CD4-positive, alpha-beta T cell treated with Interleukin-2 at 100 ng/mL for 4 hours (primary cell): Measurements from ENCODE around the gene CATSPERE.
"Not testable (repeated sequence)": the region's sequence is repeated elsewhere in the genome, so short reads cannot be mapped to it uniquely, and the experiment has no call there.

Experiments
- DNase-seq: peaks from one replicate; pipeline ENCODE4 v3.0.0-alpha.2; 2020; ENCODE audit warnings: low spot score

CATSPERE gene

DNA sequence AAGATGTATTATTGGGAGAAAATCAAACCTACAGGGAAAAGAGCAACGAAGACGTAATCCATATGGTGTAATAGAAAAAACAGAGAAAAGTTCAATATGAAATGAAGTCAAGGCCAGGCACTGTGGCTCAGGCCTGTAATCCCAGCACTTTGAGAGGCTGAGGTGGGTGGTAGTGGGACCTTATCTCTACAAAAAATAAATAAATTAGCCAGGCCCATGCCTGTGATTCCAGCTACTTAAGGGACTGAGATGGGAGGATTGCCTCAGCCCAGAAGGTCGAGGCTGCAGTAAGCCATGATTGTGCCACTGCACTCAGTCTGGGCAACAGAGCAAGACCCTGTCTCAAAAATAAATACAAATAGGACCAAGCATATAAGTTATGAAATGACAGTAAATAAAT, 203.3 kb downstream of the CATSPERE start:
- DNase-seq, result no peak

DNA sequence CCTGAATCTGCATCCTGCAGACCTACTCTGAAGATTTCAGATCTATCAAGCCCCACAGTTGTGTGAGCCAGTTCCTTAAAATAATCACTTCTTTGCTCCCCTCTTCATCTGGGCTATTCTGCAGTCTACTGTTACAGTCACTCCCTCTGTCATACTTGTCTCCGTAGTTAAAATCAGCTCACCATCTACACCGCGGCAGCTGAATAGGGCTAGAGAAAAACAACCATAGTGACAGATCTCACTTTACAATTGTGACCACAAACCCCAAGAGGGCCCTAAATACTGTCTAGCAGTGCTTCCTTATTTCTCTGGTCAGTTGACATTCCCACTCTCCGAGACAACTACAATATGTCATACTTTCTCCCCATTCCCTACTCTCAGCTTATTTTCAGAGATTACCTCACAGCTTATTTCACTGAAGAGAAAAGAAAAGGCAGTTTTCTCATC, 204.7 kb downstream of the CATSPERE start:
- no peak for DNase-seq

DNA sequence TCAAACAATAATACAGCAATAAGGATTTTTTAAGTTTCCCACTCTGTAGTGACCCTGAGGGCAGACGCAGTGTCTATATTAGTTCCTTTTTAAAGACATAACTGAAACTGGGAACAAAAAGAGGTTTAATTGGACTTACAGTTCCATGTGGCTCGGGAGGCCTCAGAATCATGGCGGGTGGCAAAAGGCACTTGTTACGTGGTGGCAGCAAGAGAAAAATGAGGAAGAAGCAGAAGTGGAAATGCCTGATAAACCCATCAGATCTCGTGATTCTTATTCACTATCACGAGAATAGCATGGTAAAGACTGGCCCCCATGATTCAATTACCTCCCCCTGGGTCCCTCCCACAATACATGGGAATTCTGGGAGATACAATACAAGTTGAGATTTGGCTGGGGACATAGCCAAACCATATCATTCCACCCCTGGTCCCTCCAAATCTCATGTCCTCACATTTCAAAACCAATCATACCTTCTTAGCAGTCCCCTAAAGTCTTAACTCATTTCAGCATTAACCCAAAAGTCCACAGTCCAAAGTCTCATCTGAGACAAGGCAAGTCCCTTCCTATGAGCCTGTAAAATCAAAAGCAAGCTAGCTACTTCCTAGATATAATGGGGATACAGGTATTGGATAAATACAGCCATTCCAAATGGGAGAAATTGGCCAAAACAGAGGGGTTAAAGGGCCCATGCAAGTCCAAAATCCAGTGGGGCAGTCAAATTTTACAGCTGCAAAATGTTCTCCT, 205.8 kb downstream of the CATSPERE start:
- not testable (repeated sequence) for DNase-seq

DNA sequence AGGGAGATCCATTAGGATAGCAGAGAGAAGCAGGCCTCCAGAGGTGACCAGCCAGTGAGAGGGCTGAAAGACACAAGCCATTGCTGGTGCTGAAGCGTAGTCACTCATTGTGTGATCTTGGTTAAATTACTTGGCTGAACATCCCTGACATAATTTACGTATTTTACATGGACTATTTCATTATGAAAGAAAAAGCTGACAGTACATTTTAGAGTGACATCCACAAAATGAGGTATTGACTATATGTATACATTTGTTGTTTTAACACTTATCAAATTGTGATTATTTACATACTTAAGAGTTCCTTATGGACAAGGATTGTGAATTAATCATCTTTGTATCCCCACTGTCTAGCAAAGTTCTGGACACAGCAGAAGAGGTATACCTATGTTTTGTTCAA, 206.7 kb downstream of the CATSPERE start:
- no peak for DNase-seq

DNA sequence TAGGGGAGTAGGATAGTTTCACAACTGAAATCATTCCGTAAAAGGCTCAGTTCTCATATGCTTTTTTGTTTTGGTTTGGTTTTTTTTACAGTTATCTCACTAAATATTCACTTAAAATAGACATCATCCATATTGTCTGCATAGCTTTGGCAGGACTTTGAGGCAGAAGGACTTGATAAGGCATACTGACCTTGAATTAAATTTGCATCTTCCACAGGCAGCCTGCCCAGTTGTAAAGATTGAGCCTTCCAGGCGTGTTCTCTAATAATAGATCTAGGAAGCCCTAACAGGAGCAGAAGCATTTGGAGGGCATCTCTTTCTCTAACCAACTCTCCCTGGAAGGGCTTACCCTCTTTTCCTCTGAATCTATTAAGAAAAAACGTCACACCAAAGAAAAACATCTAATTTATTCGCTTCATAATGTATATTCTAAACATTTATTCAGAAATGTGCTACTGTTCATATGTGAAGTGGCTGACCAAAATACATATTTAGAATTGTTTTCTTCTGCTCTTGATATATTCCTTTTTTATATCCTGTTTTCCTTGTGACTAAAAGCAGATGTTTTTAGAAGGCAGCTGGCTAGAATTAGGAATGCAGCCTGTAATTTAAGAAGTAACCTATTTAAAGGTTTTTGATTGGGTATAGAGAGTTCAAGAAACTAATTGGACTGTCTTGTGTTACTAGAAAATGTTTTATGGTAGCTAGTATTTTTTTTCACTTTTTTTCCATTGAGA, 212.0 kb downstream of the CATSPERE start:
- no peak for DNase-seq

DNA sequence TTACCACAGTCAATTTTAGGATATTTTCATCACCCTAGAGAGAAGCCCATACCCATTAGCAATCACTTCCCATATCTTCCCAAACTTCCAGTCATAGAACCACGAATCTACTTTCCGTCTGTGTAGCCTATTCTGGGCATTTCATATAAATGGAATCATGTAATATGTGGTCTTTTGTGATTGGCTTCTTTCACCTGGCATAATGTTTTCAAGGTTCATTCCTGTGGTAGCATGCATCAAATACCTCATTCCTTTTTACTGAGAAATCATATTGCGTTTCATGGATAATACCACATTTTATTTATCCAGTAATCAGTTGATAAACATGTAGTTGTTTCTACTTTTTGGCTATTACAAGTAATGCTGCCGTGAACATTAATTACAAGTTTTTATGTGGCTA, 213.4 kb downstream of the CATSPERE start:
- DNase-seq, result no peak

DNA sequence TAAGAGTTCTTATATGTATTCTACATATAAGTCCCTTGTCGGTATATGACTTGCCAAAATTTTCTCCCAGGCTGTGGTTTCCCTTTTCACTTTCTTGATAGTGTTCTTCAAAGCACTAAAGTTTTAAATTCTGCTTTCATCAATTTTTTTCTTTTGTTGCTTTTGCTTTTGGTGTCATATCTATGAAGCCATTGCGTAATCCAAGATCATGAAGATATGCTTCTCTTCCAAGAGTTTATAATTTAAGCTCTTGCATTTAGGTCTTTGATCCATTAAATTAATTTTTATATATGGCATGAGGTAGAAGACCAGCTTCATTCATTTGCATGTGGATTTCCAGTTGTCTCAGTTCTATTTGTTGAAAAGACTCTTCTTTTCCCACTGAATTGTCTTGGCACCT, 214.1 kb downstream of the CATSPERE start:
- DNase-seq, result no peak

DNA sequence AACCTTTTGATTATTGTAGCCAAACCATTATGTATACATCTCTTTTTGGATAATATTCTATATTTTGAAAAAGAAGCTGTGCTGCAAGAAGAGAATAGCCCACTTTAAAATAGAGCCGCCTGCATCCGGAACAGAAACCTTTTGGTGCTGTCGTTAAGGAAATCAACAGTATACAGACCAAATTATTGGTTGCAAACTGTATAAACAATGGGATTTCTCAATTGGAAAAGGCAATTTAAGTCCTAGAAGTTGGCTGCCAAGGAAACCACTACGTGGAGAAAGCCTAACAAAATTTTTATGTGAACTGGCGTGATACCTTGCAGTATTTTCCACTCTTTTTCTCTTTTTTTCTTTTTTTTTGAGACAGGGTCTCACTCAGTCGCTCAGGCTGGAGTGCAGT, 217.6 kb downstream of the CATSPERE start:
- no peak for DNase-seq

DNA sequence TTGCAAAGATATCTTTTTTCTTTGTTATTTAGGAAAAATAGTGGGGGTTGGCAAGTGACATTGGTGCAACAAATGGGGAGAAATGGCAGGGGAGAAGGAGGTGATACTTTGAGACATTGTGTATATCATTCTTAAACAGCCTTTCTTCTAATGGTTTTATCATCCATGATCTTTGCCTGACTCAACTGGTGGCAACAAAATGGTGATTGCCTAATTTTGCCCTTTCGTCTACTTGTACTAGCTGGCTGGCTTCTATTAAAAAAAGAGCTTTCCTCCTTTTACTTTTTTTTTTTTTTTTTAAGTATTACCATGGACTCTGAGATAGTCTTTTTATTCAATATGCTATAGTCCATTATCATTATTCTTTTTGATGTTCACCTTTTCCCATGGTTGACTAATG, 219.6 kb downstream of the CATSPERE start:
- DNase-seq, result no peak

DNA sequence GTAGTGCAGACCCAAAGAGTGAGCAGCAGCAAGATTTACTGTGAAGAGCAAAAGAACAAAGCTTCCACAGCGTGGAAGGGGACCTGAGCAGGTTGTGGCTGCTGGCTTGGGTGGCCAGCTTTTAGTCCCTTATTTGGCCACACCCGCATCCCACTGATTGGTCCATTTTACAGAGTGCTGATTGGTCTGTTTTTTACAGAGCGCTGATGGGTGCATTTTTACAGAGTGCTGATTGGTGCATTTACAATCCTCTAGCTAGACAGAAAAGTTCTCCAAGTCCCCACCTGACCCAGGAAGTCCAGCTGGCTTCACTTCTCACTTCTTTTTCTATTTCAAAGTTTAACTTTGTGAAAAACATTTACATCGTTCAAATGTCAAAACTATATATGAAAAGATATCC, 221.0 kb downstream of the CATSPERE start:
- DNase-seq, result not testable (repeated sequence)
